NB4 (cell line): ENCODE measurements around the gene ATP13A1.
"Not testable (repeated sequence)": the region's sequence is repeated elsewhere in the genome, so short reads cannot be mapped to it uniquely, and the experiment has no call there.

ENCODE experiments used
- DNase-seq: peaks from one replicate; pipeline ENCODE4 v3.0.0; 2010; ENCODE audit warnings: low read depth
- H3K4me3 ChIP-seq: one replicate; pipeline ENCODE4 v1.5.1; 2011; ENCODE audit warnings: mild to moderate bottlenecking, low read depth, low read length, moderate library complexity
- MYC ChIP-seq: IDR thresholded peaks from 2 replicates; pipeline ENCODE4 v1.6.1; 2011; ENCODE audit warnings: low read depth, low read length
- POLR2A ChIP-seq: IDR thresholded peaks from 2 replicates; pipeline ENCODE4 v1.6.1; 2011; ENCODE audit warnings: mild to moderate bottlenecking; ENCODE audit not compliant: insufficient read length; ENCODE audit errors: extremely low read depth
- TF ChIP-seq, protein P1 (sequence below): IDR thresholded peaks from one replicate; pipeline ENCODE4 v1.5.1; 2012; ENCODE audit warnings: low read depth, low read length
- TF ChIP-seq, protein P2 (sequence below): IDR thresholded peaks from 2 replicates; pipeline ENCODE4 v1.6.1; 2011; ENCODE audit warnings: low read depth, low read length

Gene ATP13A1

DNA sequence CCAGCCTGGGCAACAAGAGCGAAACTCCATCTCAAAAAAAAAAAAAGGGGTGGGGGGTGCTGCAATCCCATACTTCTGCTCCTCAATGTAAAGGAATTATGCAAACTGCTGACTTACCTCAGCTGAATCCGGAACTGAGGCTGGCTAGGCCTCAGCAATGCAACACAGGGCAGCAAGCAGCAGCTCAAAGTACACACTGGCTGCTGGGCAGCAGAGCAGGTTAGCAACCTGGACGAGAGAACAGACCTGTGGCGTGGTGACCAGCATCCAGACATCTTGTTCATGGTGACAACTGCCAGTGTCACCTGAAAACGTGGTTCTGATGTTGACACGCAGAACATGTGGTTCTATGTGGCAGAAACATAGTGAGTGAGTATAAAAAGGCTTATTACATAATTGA lies 41.4 kb upstream of the ATP13A1 start:
- no peak overlapping the region for H3K4me3 ChIP-seq
- no peak for DNase-seq
- TF ChIP-seq, protein P1, sequence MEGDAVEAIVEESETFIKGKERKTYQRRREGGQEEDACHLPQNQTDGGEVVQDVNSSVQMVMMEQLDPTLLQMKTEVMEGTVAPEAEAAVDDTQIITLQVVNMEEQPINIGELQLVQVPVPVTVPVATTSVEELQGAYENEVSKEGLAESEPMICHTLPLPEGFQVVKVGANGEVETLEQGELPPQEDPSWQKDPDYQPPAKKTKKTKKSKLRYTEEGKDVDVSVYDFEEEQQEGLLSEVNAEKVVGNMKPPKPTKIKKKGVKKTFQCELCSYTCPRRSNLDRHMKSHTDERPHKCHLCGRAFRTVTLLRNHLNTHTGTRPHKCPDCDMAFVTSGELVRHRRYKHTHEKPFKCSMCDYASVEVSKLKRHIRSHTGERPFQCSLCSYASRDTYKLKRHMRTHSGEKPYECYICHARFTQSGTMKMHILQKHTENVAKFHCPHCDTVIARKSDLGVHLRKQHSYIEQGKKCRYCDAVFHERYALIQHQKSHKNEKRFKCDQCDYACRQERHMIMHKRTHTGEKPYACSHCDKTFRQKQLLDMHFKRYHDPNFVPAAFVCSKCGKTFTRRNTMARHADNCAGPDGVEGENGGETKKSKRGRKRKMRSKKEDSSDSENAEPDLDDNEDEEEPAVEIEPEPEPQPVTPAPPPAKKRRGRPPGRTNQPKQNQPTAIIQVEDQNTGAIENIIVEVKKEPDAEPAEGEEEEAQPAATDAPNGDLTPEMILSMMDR: no peak
- TF ChIP-seq MYC (no peak), POLR2A (no peak)
- TF ChIP-seq, protein P2, sequence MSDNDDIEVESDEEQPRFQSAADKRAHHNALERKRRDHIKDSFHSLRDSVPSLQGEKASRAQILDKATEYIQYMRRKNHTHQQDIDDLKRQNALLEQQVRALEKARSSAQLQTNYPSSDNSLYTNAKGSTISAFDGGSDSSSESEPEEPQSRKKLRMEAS: no peak

DNA sequence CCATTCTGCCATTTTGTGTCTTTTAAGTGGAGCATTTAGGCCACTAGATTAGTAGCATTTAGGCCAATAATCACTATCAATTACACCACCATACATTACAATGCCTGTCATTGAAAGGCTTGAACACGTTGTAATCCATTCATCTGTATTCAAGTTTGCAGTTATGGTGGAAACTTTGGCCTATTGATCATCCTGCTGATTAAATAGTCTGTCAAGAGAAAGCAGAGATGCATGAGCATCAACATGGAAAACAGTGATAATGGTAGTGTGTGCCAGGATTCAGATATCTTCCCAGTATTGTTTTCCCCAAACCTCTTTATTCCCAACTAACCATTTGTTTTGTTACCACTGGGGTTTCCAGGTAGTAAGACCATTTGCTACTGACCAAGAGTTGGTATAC lies 37.0 kb upstream of the ATP13A1 start:
- not testable (repeated sequence) for H3K4me3 ChIP-seq, DNase-seq

DNA sequence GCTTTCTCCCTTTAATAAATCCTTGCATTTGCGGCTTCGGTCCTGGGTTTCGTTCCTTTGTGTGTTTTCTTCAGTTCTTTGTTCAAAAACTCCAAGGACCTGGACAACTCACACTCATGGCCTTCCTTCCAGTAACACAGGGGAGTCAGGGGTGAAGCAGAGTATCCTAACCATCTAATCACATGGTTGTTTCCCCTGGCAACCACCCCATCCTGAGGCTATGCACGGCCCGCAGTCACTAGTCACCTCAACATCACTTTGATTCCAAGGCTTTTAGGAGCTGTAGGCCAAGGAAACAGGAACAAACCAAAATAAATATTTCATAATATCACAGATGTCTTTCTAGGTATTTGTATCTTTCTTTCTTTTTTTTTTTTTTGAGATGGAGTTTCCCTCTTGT lies 34.1 kb upstream of the ATP13A1 start:
- TF ChIP-seq, protein P1: no peak
- no peak for TF ChIP-seq POLR2A
- TF ChIP-seq MYC: no peak
- TF ChIP-seq, protein P2: no peak
- no peak overlapping the region for H3K4me3 ChIP-seq

DNA sequence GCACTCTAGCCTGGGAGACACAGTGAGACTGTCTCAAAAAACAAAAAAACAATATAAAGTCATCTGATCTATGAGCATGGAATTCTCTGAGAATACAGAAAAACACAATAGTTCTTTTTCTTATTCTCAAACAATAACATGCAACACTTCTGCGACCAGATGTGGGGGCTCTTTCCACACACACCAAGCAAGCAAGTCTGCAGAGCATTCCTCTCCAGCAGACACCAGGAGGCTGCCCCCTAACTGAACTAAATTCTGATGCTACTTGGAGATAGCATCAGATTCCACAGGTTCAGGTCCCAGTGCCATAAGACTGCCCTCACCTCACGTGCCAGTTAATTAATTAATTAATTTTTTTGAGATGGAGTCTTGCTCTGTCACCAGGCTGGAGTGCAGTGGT lies 32.9 kb upstream of the ATP13A1 start:
- no peak overlapping the region for H3K4me3 ChIP-seq
- TF ChIP-seq, protein P2: no peak
- TF ChIP-seq MYC (no peak), POLR2A (no peak)
- TF ChIP-seq, protein P1: no peak
- no peak for DNase-seq

More for the DNA sequence above, 34.1 kb upstream of the ATP13A1 start:
- no peak for DNase-seq

DNA sequence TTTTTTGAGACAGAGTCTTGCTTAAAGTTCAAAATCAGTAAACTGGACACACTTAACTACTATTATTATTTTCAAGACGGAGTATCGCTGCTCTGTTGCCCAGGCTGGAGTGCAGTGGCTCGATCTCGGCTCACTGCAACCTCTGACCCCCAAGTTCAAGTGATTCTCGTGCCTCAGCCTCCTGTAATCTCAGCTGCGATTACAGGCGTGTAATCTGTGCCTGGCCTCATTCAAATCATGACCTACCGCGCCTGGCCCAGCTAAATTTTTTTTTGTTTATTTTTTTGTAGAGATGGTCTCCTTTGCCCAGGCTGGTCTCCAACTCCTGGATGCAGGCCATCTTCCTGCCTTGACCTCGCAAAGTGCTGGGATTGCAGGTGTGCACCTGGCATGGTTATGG lies 28.2 kb upstream of the ATP13A1 start:
- no peak overlapping the region for H3K4me3 ChIP-seq
- TF ChIP-seq POLR2A: no peak
- TF ChIP-seq, protein P2: no peak
- TF ChIP-seq, protein P1: no peak
- TF ChIP-seq MYC: no peak
- DNase-seq: no peak

DNA sequence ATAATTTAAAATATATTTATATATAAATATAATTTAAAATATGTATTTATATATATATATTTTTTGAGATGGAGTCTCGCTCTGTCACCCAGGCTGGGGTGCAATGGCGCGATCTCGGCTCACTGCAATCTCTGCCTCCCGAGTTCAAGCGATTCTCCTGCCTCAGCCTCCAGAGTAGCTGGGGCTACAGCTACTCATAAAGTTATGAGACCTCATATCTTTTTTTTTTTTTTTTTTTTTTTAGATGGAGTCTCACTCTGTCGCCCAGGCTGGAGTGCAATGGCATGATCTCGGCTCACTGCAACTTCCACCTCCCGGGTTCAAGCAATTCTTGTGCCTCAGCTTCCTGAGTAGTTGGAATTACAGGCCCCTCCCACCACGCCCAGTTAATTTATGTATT lies 25.5 kb upstream of the ATP13A1 start:
- not testable (repeated sequence) for H3K4me3 ChIP-seq, DNase-seq

DNA sequence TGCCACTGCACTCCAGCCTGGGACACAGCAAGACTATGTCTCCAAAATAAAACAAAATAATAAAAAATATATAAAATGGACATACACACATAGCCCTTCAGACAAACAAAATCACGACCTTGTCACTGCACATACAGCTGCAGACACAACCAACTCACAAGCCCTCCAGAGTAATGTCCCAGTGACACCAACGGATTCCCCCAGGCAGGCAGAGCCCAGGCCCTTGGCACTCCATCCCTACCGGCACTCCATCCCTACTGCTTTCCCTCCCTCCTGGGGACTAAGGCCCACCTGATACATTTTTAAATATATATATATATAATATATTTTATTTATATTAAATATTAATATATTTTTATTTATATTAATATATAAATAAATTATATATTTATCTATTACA lies 23.6 kb upstream of the ATP13A1 start:
- DNase-seq: peak; percentile 49
- H3K4me3 ChIP-seq: no peak overlapping the region
- TF ChIP-seq MYC: no peak
- TF ChIP-seq, protein P1: no peak
- TF ChIP-seq, protein P2: no peak
- no peak for TF ChIP-seq POLR2A
